Stimulated activated CD8-positive, alpha-beta memory T cell treated with anti-CD3 and anti-CD28 coated beads, Interleukin-12 subunit alpha, Interleukin-12 subunit beta, amount 100 ng/mL, for 1 hour (primary cell): Measurements from ENCODE around the gene PRSS16.
"Not testable (repeated sequence)": the region's sequence is repeated elsewhere in the genome, so short reads cannot be mapped to it uniquely, and the experiment has no call there.

Experiments
- DNase-seq: peaks from one replicate; pipeline ENCODE4 v3.0.0-alpha.2; 2020; ENCODE audit warnings: low read depth

Gene PRSS16

GRCh38 chr6:27247133-27247836 lies at the start of gene PRSS16:
PRSS16 (plus strand) TSS chr6:27247701; CDS start chr6:27247738, 37 bp downstream.
- DNase-seq = no peak

- DNase-seq = peak; percentile 9
Measured at GRCh38 chr6:27205375-27206278, 41.9 kb upstream of the PRSS16 start.

- DNase-seq = no peak
Measured at GRCh38 chr6:27206806-27207205, 40.7 kb upstream of the PRSS16 start.

- DNase-seq = no peak
Measured at GRCh38 chr6:27208042-27208441, 39.5 kb upstream of the PRSS16 start.

- DNase-seq = no peak
Measured at GRCh38 chr6:27209196-27209595, 38.3 kb upstream of the PRSS16 start.

- DNase-seq = no peak
Measured at GRCh38 chr6:27209659-27210269, 37.7 kb upstream of the PRSS16 start.

GRCh38 chr6:27213091-27213517 lies 34.4 kb upstream of the PRSS16 start:
- DNase-seq = not testable (repeated sequence)

- DNase-seq = no peak
Measured at GRCh38 chr6:27213544-27214125, 33.9 kb upstream of the PRSS16 start.

GRCh38 chr6:27214126-27214601 lies 33.3 kb upstream of the PRSS16 start:
- DNase-seq = no peak

GRCh38 chr6:27216874-27217273 lies 30.6 kb upstream of the PRSS16 start:
- no peak for DNase-seq

- DNase-seq = not testable (repeated sequence)
Measured at GRCh38 chr6:27222971-27223370, 24.5 kb upstream of the PRSS16 start.

GRCh38 chr6:27224729-27225128 lies 22.8 kb upstream of the PRSS16 start:
- no peak for DNase-seq

- DNase-seq = no peak
Measured at GRCh38 chr6:27228963-27229477, 18.5 kb upstream of the PRSS16 start.

- DNase-seq = no peak
Measured at GRCh38 chr6:27230758-27231111, 16.8 kb upstream of the PRSS16 start.

- no peak for DNase-seq
Measured at GRCh38 chr6:27234576-27234975, 12.9 kb upstream of the PRSS16 start.

GRCh38 chr6:27237089-27237803 lies 10.3 kb upstream of the PRSS16 start:
- no peak for DNase-seq

GRCh38 chr6:27238010-27238983 lies 9.2 kb upstream of the PRSS16 start:
- DNase-seq = no peak

- DNase-seq = no peak
Measured at GRCh38 chr6:27239258-27239657, 8.2 kb upstream of the PRSS16 start.

- DNase-seq = no peak
Measured at GRCh38 chr6:27241443-27241842, 6.1 kb upstream of the PRSS16 start.

- no peak for DNase-seq
Measured at GRCh38 chr6:27242589-27243265, 4.8 kb upstream of the PRSS16 start.
